ENCODE measurements around the gene POU3F3.
A peak's percentile ranks its signal among the peaks of the same experiment; 100 is the strongest.

The POU3F3 gene

DNA sequence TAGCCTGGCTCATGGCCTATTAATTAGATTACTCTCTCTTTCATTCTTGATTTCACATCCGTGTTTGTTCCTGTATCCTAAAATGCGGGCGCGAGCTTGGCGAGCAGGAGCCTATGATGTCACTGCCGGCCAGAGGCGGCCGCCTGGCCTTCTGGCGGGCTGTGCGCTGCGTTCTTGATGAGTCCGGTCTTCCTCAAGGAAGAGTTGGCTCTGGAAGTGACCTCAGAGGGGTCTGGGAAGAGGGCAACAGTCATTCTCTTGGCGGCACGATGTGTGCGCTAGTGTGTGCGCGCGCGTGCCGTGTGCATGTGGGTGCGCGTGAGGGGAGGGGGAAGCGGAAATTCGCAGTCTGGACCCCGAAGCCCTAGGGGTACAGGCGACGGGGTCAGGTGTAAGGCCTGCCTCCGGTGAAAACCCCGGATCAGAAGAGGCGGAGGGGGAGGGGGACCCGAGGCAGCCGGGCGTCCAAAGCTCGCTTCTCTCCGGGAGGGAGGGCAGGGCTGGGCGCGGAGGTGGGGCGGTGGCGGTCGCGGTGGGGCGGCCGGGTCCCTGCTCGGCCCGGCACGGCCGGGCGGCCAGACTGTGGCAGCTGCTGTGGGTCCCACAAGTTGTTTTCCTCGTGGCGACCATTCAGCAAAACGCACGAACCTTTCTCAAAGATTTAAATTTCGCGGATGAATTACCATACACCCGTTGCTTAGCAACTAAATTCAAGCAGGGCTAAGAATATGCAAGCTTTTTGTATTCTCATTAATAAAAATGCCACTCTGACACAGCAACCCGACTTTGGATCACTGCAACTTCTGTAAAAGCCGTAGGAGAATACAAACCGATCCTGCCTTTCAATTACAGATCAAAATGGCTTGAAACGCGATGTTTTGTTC lies 8.4 kb downstream of the POU3F3 start:
- DNase-seq = peak; percentile 57

DNA sequence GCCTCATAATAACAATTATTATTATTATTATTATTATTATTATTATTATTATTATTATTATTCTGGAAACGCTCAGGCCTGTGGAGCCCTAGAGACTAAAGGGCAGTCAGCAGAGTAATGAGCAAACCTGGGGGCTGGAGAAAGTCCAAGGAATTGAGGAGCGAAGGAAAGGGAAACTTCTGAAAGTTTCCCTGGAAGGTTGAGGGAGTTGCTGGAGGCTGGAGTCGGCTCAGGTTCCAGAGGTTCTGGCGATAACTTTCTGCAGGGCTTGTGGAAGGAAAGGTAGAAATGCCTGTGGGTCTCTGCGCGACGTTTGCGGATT lies 9.2 kb downstream of the POU3F3 start:
- no peak for DNase-seq

DNA sequence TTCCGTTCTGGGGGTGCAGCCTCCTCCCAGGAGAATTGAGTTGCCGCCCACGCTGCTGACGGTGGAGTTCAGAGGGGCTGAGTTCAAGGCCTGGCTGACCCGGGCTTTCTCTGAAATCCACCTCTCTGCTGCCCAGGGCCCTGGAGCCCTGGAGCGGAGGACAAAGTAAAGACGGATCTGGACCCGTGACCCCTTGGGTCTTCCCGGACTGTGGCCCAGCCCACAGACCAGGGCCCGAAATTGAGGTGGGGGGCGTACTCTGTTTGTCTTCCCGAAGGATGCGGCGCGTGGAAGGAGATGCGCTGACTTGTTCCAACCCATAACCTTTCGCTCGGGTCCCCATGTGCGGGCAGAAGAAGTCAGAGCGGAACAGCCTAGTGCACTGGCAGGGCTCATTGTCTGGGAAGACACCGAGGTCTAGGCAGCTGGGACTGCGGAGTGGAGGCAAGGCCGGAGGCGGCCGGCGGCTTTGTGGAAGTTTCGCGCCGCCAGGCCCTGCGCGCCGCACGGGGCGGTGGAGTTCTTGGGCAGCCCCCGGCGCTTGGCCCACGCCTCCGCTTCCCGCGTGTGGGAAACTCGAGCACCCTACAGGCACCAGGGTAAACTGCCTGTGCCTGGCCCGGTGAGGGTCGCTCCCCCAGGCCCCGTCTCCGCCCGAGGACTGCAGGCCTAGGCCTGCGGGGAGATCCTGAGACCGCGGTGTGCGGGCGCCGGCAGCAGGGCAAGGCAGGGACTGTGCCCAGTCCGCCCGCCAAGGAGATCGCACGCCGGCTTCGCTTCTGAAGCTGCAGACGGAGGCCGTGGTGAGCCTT lies 9.8 kb downstream of the POU3F3 start:
- no peak for DNase-seq

DNA sequence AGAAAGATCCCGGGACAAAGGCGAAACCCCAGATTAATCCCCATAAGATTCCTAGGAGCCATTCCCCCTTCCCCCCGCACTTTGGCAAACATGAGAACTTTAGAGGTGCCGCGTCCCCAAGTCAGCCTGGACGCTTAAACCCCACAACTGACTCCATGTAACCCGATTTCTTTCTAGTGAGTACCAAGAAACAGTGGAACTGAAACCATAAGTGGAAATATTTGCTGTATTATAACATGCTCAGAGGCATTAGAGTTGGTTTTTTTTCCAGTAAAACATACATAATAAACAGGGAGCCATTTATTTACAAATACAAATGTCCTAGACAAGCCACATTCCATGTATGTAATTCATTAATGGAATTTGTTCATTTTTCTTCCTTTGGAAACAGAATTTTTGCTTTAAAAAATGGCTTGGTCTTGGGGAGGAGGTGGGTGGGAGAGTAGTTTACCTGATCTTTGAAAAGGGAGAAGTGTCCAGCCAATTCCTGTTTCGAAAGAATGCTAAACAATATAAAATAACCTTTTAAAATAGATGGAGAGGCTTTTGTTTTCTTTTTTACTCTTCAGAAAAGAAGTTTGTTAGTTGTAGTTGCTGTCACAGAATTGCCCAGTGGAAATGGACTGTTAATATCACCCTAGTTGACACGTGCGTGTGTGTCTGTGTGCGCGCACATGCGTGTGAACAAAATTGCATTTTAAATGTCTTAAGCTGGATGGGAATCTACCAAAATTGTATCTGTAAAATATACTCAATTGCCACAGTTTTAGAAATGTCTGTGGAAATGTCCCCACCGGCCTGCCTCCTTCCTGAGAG lies 10.6 kb downstream of the POU3F3 start:
- DNase-seq = no peak

DNA sequence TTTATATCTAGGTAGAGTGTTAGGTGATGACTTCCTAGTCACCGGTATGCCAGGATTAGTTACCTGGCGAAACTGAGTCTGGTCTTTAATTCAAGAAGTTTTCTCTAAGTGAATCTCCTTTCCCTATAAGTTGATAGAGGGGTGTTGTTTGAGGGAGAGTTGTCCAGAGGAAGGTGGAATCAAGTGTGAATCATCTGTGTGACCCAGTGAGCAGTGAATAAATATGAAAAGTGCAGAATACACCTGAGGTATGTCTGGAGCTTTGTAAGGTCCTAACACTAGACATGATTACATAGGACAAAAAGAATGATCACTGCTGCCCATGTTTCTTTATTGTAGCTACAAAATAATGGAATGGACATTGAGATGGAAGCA lies 11.2 kb downstream of the POU3F3 start:
- no peak for DNase-seq

DNA sequence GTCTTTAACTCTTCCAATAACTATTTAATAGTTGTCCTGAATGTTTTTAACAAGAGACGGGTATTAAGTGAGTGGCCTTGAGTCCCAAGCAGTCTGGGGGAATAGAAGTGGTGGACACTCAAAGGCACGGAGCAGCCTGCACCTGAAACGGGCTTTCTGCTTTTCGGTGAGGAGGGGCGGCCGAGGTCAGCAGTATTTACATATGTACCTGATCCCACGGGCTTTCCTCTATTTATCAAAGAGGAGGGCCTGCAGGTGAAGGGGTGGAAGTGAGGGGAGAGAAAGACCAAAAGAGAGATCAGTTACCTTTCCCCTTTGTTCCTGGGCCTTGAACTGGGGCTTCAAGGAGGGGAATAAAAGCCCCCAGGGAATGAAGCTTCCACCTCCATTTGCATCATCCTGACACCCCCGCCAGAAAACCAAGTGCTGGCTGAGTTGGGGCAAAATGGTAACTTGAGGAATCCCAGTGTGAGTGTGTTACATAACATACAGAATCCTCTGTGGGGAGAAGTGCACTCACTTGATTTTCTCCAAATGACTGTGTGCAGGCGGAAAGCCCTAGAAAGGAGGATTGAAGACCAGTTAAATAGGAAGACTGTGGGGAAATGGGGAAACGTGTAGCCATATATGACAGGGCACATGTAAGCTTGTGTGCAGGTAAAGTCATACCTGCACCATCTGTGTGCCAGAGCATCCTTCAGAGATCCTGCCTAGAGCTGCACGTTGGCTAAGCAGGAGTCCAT lies 12.4 kb downstream of the POU3F3 start:
- no peak for DNase-seq

DNA sequence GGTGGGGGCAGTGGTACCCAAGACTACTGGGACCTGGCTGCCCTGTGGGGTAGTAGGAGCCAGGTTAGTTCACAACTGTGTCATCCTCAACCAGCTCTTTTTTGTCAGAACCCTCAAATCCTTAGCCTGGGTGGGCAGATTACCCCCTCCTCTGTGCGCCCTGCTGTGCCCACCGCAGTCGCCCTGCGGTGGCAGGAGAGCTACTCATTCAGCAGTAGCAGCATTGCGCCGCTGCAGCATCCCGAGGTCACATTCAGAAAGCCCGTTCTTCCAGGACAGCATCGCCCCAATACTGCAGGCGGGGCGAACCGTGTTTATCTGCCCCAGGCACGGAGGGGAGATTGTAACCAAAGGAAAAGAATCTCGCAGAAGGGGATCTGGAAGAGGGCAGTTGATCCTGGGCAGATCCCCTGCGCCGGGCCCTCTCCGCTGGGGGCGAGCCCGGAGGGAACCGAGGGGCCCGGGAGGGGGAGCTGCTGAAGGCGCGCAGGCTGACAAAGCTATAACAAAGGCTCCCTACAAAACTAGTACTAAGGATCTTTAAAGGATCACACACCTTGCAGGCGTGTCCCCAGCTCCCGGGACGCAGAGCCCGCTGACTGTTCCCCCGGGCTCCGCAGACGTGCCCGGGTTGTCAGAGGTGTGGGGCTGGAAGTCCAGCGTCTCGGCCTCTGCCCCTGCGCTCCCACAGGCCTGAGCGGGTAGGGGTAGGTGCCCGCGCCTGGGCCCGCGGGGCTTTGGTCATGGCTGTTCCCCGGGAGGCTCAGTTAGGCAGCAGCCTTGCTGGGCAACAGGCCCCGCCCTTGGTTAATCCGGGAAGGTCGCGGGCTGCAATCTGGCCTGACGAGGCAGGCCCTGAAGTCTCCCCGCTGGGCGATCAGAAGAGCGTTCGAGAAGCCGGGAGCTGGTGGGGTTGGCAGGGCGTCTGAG lies 13.2 kb downstream of the POU3F3 start:
- no peak for DNase-seq

DNA sequence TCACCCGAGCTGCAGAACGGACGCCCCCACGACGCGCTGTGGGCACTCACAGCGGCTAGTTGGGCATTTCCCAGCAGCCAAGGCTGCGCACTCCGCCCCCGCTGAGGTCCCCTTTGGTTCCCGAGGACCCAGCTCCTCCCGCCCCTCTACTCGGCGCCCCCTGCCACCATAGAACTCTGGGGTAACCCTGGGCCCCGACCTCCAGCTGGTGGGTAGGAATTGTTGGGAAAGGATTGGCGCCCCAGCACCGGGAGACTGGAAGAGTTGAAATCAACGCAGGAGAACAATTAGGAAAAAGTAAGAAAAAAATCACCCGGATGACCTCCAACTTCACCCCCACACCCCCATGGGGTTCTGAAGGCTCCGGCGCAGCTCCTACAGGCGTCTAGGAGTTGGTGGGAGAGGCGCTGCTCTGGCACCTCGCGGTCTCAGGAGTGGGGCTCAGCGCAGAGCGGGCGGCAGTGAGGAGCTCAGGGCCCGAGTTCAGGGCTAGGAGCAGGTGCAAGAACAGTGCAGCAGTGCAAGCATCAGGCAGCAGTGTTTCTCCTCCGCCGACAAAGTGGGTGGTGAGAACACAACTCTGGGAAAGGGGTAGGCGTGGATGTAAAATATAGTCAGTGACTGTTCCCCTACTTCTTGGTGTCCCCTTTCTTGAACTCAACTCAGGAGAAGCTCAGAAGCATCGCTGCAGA lies 14.0 kb downstream of the POU3F3 start:
- no peak for DNase-seq

DNA sequence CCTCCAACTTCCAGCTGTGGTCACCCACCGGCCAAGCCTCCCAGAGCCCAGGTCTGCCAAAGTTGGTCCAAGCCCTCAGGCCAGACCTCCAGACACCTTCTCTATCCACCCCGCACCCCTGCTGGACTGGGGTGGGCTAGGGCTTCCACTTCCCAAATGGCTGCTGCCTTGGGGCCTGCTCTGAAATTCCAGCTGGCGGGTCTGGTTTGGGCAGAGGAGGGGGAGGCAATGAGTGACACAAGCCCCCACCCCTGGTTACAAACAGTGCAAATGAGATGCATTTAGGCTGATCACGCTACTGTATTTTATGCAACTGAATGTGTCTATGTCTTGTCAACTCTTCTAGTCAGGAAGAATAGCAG lies 14.6 kb downstream of the POU3F3 start:
- no peak for DNase-seq

DNA sequence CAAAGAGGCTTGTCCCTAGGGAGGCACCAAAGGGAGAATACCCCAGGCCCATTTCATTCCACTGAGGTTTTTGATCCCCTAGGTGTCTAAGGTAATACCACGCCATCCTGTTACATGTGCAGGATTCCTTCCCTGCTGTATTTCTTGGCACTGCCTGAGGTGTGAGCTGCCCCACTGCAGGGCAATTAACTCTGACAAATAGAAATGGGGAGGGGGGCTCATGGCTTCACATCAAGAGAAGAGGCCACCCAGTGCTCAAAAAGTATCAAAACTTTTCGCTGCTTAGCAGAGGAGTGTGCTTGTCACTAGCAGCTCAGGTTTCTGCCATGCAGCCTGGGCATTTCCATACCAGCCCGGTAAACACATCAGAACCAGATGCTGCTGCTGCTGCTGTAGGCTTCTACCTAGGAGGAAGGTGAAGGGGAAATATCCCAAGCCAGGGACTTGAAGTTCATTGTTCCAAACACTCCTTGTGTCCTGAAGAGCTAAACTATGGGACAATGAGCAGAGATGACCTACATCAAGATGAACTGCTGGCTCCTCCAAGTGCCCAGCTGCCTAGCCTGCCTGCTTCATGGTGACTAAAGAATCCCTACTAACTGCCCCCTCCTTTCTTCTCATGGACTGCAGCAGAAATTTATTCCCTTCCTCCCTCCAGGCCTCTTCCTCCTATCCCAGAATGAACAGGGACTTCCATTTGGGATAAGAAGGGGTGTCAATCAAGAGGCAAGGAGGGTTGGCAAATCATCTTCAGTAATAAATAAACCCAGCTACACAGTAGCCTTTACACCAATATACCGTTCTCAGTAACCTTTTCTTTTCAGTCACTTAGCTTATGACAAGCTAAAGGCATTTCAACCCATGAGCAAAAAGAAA lies 16.4 kb downstream of the POU3F3 start:
- no peak for DNase-seq

DNA sequence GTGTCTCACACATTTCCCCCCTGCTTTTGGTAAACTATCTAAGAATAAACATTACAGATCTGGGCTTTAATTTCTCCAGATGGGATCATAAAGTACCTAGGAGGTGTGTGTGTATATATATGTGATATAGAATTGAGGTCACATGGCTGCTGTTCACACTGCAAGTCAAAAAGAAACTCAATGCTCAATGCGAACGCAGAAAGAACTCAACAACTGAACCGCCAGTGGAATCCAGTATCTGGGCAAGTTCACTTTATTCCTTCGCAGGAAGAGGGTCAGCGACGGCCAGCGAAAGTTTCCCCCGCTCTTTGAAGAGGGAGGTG lies 17.7 kb downstream of the POU3F3 start:
- no peak for DNase-seq

DNA sequence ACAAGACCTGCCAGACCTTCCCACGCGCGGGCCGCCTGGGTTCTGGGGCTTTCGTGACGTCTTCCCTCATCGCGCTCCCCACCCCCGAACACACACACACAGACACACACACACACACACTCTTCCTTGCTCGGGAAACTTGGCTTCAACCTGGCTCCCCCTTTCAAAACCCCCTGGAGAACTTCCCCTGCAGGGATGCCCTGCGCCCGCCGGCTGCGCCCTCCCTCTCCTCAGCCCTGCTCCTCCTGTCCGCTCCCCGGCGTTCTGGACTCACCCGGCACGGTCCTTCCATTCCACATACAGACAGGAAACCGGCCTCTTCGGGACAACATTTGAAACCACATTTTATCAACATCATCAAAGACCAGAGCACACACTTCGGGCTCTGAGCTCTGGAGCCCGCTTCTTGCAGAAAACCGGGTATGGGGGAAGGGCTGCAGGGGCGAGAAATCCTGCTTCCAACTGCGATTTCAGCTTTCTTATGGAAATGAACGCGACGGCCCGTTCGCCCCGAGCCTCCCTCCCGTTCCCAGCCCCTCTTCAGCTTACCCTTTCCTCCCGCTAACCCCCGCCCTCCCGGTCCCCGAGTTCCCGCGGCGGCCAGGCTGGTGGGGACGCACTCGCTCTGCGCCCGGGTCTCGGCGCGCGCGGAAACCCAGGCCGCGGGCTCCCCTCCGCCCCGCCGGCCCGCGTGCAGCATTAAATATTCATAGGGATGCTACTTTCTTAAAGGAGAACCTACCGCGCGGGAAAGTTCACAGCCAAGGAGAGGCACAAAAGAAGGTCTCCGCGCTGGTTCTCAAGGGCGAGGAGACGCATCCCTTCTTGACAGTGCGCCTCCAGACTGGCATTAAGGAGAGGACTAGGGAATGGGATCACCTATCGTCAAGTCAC lies 18.3 kb downstream of the POU3F3 start:
- DNase-seq = no peak

DNA sequence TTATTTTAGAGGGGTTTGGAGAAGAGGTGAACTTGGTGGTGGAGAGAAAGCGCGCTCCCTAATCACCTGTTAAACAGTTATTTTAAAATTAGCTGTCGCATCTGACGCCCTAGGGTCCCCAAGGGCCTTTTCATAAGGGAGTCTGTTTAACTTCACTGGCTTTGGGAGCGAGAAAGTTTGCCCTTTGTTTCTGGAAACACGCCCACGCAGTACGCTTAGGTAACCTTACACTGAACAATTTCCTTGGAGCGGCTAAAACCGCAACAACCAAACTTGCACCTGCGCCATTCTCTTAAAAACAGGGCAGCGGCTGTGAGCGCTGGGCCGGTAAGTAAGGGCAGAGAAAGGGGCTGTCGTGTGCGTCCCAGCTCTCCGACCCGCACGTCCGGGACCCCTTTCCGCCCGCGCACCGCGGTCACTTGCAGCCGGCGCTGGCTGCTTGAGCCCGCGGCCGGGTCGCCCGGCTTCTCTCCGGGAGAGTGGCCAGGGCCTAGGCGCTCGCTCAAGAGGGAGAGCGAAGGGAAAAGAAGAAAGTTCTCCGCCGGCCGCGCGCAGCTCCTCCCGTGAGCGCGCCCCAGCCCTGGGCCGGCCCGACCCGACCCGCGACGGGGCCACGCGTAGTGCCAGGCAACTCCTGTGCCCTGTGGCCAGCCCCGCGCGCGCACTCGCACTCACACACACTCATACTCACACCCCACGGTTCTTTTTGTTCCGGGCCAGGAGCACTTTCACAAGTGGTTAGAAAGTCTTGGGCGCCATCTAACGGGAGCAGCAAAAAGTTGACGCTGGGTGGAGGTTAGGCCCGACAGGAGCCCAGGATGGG lies 19.2 kb downstream of the POU3F3 start:
- DNase-seq = peak; percentile 50

DNA sequence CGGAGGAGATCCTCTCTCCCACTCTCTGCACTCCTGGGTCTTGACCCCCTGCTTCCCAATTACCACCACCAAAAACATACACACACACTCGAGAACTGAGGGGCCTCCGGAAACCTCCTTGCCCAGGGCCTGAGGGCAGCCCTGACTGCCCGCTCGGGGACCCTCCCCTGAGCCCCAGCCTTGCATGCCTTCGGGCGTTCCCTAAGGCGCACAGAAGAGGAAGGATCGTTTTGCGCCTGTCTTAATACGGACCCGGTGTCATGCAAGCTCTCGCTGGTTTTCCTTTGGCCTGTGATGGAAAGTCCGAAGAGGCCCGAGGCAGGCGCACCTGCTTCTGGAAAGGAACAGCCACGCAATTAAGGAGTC lies 19.8 kb downstream of the POU3F3 start:
- no peak for DNase-seq

DNA sequence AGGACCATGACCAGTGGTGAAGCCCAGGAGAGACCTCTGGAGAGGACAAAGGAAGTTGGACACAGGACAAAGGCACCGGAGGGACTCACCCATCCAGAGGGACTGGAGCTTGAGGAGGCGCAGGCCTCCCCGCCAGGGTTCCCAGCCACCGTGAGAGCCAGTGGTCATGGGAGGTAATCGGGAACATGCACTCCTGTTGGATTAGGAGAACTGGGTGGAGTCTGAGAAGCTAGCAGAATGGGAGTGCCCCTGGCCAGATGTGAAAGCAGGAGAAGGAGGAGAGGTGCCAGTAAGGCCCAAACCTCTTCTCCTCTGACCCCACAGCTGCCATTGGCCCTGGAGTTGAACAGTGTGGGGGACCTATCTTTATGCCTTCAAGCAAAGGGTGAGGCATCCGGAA lies 20.3 kb downstream of the POU3F3 start:
- DNase-seq = no peak

DNA sequence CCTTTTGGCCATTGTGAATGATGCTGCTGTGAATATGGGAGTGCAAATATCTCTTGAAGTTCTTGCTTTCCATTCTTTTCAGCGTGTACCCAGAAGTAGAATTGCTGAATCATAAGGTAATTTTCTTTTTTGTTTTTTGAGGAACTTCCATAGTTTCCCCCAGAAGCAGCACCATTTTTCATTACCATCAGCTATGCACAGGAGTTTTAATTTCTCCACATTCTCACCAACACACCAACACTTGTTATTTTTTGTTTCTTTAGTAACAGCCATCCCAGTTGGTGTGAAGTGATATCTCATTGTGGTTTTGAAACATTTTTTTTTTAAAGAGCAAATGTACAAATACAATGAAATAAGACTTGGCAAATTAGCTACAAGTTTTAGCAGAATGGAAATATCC lies 21.3 kb downstream of the POU3F3 start:
- no peak for DNase-seq

DNA sequence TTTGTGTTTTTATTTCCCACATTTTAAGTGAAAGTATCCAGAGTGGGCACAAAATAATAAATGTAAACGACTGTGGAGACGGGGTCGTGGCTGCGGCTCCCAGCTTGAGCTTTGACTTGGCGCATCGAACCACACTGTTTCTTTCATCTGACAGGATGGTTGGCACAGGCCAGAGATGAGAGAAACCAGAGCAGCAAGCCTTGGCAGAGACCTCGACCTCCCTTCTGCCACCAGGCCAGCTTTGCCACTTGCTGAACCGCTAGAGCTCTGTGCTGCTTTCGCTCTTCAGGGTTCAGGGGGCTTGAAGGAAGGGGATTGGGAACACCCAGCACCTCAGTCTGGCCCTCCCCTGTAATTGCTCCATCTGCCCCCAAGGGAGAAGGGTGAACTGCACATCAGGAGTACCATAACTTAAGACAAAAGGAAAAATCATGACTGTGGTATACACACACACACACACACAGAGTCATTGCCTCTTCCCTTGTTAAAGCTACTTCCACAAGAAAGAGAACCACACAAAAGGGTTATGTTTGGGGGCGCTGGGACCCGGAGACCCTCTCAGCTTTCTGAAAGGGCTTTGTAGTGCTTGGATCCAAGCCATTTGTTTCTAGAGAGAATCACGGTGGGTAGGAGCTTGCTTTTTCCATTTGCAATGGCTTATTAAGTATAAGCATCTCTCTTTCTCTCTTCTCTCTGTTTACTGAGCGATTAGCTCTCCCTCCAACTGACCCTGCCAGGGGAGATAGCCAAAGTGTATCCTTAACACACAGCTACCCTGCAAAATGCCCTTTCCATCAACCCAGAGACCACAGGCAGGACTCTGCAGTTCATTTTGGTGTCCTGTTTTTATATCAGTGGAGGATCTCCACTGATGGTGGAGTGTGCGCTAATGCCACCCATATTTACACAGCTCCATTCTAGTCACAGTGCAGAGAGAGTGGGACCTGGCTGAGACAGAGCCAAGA lies 23.0 kb downstream of the POU3F3 start:
- no peak for DNase-seq
